HG02798 (cell line): ENCODE results near the gene RAB28.

ENCODE experiments used
- ATAC-seq: cut with Tn5 transposase; IDR thresholded peaks from one replicate; pipeline ENCODE4 v1.9.1; 2021; ENCODE audit warnings: mild to moderate bottlenecking; ENCODE audit not compliant: unreplicated experiment, poor library complexity

Gene RAB28

GRCh38 chr4:13328591-13328990 is 155.5 kb downstream of the RAB28 start:
- no peak for ATAC-seq

DNA sequence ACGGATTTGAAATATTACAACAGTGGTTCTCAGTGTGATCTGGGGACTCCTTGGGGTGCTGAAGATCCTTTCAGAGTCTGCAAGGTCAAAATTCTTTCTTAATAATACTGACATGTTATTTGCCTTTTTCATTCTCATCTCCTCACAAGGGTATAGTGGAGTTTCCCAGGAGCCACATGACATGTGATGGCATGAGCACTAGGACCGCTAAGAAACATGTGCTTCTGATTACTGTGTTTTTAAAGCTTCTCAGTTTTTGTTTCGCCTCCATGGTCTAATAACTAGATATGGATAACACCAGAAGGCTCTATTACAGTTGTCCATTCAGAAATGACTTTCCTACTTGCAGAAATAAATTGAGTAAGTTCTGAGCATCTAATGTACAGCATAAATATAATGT is 156.1 kb downstream of the RAB28 start:
- ATAC-seq = no peak

DNA sequence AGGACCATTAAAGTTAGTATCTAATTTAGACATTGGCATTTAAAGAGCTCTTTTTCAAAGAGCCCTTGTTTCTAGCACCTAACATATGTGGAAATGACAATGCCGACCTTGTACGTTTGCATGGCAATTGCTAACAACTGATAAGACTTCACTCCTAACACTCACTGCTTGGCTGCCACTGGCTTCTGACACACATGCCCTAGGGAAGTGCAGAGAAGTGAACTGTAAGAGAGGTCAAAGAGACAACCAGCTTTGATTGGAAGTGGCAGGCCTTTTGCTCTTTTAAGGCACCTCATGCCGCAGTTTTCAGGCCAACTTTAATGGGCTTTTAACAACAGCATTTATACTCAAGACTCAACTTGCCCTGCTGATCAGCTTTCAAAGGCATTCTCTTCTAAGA is 158.4 kb downstream of the RAB28 start:
- ATAC-seq = no peak

DNA sequence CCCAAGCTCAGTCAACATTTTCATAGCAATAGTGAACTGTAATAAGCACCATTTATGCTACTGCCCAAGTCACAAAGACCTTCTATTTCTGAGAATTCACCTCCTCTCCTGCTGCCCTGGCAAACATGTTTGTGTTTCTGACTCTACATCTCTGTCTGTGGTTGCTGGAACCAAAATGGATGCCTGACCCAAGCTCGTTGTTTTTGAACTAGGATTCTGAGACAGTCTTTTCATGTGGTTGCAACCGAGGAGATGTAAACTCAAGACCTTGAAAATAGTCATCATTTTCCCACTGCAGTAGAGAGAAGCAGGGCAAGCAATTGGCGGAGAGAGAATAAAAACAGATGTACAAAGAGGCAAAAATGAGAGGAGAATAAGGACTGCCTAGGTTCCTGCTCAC is 160.2 kb downstream of the RAB28 start:
- no peak for ATAC-seq

DNA sequence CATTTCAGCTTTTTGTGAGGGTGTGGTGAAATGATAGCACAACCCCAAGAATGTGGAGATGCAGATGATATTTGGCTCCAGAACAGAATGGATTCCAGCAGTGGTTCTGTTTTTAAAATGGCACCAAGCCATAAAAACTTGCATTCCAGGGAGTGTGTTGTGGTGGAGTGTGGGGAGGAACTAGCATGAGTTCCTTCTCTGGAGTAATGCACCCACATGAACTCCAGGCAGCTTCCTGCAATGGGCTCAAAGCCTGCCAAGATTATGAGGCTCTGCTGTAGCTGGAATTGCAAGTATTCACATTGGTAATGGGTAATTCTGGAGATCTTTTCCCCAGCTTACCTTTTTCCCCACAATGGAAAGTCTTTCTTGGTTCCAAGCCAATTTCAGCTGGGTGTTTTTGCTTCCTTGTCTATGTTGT is 161.4 kb downstream of the RAB28 start:
- no peak for ATAC-seq
